ENCODE results near the gene BLOC1S5. TPM values are rescaled to one million over a fixed set of nuclear protein-coding genes. Genes with fewer than 3 reads are reported as not detected.
A peak's percentile ranks its signal among the peaks of the same experiment; 100 is the strongest.

The BLOC1S5 gene
- polyA plus RNA-seq, 1 of the 3 experiments (the other 2 are of a cell fraction), result 4.4 TPM

- WGBS (ENCODE audit: low lambda C conversion rate), result 96% methylated on average over 2 of the region's 2 CpGs
- no peak for DNase-seq
These were observed 9.9 kb downstream of the BLOC1S5 start for GRCh38 chr6:8054276-8054675.

GRCh38 chr6:8047541-8048292 lies 16.5 kb downstream of the BLOC1S5 start:
- Histone ChIP-seq H3K4me3 (ENCODE audit: low read depth in 2 of 2, low read length in 1 of 2) (no peak overlapping the region), H2AFZ (ENCODE audit: low read depth) (no peak overlapping the region), H3K27ac (ENCODE audit: low read depth in 2 of 2, low read length in 1 of 2) (peak overlapping the region in 1 of 2 experiments; percentile 8; a peak in 1 of 4 replicates), H3K79me2 (ENCODE audit: insufficient read depth) (no peaks in the 10 kb centered on the region), H3K9me3 (no peaks in the 10 kb centered on the region), H3K27me3 (ENCODE audit: insufficient read depth) (no peaks in the 10 kb centered on the region), H3K9me2 (no peaks in the 10 kb centered on the region), H4K20me1 (ENCODE audit: insufficient read depth) (no peaks in the 10 kb centered on the region), H3K9ac (no peak overlapping the region), H3K4me2 (no peak overlapping the region), H3K4me1 (ENCODE audit: control insufficient read depth in 1 of 2, insufficient read depth in 2 of 2, low read depth in 1 of 2, low read length in 1 of 2) (no peaks in the 10 kb centered on the region), H3K36me3 (replicated peaks in 1 of 2; ENCODE audit: control insufficient read depth in 1 of 2, insufficient read depth in 2 of 2, low read length in 1 of 2) (no peaks in the 10 kb centered on the region), H3F3A (replicated peaks; ENCODE audit: insufficient read depth) (no peaks in the 10 kb centered on the region)
- DNase-seq, result no peak
- ChIA-PET POLR2A (no interaction called here), CTCF (no interaction called here)
- 73% methylated on average over 3 of the region's 3 CpGs for WGBS (ENCODE audit: low lambda C conversion rate)
- no peak for TF ChIP-seq MAX (IDR thresholded peaks at IDR 0.05; ENCODE audit: low read depth)
- no peak for TF ChIP-seq RFX5 (IDR thresholded peaks at IDR 0.05; ENCODE audit: low read length)
- TF ChIP-seq USF2 (IDR thresholded peaks at IDR 0.05; ENCODE audit: borderline replicate concordance, low read depth, low read length), result no peak
- TF ChIP-seq, protein P1, sequence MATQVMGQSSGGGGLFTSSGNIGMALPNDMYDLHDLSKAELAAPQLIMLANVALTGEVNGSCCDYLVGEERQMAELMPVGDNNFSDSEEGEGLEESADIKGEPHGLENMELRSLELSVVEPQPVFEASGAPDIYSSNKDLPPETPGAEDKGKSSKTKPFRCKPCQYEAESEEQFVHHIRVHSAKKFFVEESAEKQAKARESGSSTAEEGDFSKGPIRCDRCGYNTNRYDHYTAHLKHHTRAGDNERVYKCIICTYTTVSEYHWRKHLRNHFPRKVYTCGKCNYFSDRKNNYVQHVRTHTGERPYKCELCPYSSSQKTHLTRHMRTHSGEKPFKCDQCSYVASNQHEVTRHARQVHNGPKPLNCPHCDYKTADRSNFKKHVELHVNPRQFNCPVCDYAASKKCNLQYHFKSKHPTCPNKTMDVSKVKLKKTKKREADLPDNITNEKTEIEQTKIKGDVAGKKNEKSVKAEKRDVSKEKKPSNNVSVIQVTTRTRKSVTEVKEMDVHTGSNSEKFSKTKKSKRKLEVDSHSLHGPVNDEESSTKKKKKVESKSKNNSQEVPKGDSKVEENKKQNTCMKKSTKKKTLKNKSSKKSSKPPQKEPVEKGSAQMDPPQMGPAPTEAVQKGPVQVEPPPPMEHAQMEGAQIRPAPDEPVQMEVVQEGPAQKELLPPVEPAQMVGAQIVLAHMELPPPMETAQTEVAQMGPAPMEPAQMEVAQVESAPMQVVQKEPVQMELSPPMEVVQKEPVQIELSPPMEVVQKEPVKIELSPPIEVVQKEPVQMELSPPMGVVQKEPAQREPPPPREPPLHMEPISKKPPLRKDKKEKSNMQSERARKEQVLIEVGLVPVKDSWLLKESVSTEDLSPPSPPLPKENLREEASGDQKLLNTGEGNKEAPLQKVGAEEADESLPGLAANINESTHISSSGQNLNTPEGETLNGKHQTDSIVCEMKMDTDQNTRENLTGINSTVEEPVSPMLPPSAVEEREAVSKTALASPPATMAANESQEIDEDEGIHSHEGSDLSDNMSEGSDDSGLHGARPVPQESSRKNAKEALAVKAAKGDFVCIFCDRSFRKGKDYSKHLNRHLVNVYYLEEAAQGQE (IDR thresholded peaks at IDR 0.05; ENCODE audit: low read depth, low read length), result no peak
- no peak for TF ChIP-seq MXI1 (IDR thresholded peaks at IDR 0.05; ENCODE audit: low read depth, low read length)
- TF ChIP-seq SIN3A (IDR thresholded peaks at IDR 0.05; ENCODE audit: borderline replicate concordance, low read depth, low read length), result no peak
- no peak for TF ChIP-seq TCF12 (IDR thresholded peaks at IDR 0.05)
- TF ChIP-seq GABPA (IDR thresholded peaks at IDR 0.05; ENCODE audit: low read depth), result no peak

More at GRCh38 chr6:8054276-8054675, 9.9 kb downstream of the BLOC1S5 start:
- TF ChIP-seq, protein P1 (IDR thresholded peaks at IDR 0.05; ENCODE audit: low read depth, low read length), result no peak
- TF ChIP-seq EP300 (IDR thresholded peaks at IDR 0.05; ENCODE audit: borderline replicate concordance in 1 of 2, low read depth in 1 of 2, low read length in 1 of 2), result no peak
- no peak for TF ChIP-seq NFIC (IDR thresholded peaks at IDR 0.05; ENCODE audit: borderline replicate concordance)
- no peak for TF ChIP-seq POLR2AphosphoS5 (IDR thresholded peaks at IDR 0.05; ENCODE audit: low read depth, low read length)
- TF ChIP-seq FOSL2 (IDR thresholded peaks at IDR 0.05; ENCODE audit: borderline replicate concordance, low read depth), result no peak
- no peak for TF ChIP-seq GABPA (IDR thresholded peaks at IDR 0.05; ENCODE audit: low read depth)
- TF ChIP-seq, protein P2, sequence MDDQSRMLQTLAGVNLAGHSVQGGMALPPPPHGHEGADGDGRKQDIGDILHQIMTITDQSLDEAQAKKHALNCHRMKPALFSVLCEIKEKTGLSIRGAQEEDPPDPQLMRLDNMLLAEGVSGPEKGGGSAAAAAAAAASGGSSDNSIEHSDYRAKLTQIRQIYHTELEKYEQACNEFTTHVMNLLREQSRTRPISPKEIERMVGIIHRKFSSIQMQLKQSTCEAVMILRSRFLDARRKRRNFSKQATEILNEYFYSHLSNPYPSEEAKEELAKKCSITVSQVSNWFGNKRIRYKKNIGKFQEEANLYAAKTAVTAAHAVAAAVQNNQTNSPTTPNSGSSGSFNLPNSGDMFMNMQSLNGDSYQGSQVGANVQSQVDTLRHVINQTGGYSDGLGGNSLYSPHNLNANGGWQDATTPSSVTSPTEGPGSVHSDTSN (IDR thresholded peaks at IDR 0.05), result no peak
- TF ChIP-seq TEAD4 (IDR thresholded peaks at IDR 0.05; ENCODE audit: borderline replicate concordance, insufficient read depth), result no peak
- no peak for TF ChIP-seq SMC3 (IDR thresholded peaks at IDR 0.05; ENCODE audit: low read depth, low read length)
- TF ChIP-seq FOXJ3 (CRISPR knock-in tag; IDR thresholded peaks at IDR 0.05), result no peak
- no peak overlapping the region for H3K27ac ChIP-seq (ENCODE audit: low read depth in 2 of 2, low read length in 1 of 2)
- H3K27me3 ChIP-seq (ENCODE audit: insufficient read depth), result no peaks in the 10 kb centered on the region
- no peak overlapping the region for H2AFZ ChIP-seq (ENCODE audit: low read depth)
- no peak overlapping the region for H3K4me2 ChIP-seq
- H3K4me1 ChIP-seq (ENCODE audit: control insufficient read depth in 1 of 2, insufficient read depth in 2 of 2, low read depth in 1 of 2, low read length in 1 of 2), result no peaks in the 10 kb centered on the region
- no peaks in the 10 kb centered on the region for H4K20me1 ChIP-seq (ENCODE audit: insufficient read depth)
- no peak overlapping the region for H3K9ac ChIP-seq
- ChIA-PET POLR2A (no interaction called here), CTCF (no interaction called here)
- H3K79me2 ChIP-seq (ENCODE audit: insufficient read depth), result no peaks in the 10 kb centered on the region
- peaks cover 2% of the 10 kb centered on the region for H3F3A ChIP-seq (replicated peaks; ENCODE audit: insufficient read depth)
- no peaks in the 10 kb centered on the region for H3K9me3 ChIP-seq
- H3K4me3 ChIP-seq (ENCODE audit: low read depth in 2 of 2, low read length in 1 of 2), result no peak overlapping the region
- no peaks in the 10 kb centered on the region for H3K9me2 ChIP-seq
- H3K36me3 ChIP-seq (replicated peaks in 1 of 2; ENCODE audit: control insufficient read depth in 1 of 2, insufficient read depth in 2 of 2, low read length in 1 of 2), result peaks cover 0 to 16% of the 10 kb centered on the region in 2 experiments

All from SK-N-SH (cell line).